Mammary epithelial cell (primary cell): ENCODE data around the gene GALNT13.

Experiments
- CTCF ChIP-seq, 2 donors: IDR thresholded peaks in 1 of 2; conservative IDR thresholded peaks in 1 of 2; 2 replicates each; pipeline ENCODE4 v1.5.1; 2011 to 2012; ENCODE audit warnings: inconsistent platforms in 2 of 2, low read length in 2 of 2, mild to moderate bottlenecking in 2 of 2, control low read depth in 1 of 2, low read depth in 1 of 2; ENCODE audit not compliant: insufficient read depth in 1 of 2; ENCODE audit errors: extremely low read depth in 1 of 2
- EZH2 ChIP-seq: IDR thresholded peaks from 2 replicates; pipeline ENCODE4 v1.6.1; 2012; ENCODE audit warnings: low read length, inconsistent platforms, borderline replicate concordance

- TF ChIP-seq CTCF (conservative IDR thresholded peaks at IDR 0.05 in 1 of 2, IDR thresholded peaks at IDR 0.05 in 1 of 2; ENCODE audit: extremely low read depth in 1 of 2, insufficient read depth in 1 of 2, low read depth in 1 of 2, low read length in 2 of 2) (no peak), EZH2 (no peak)
Measured at GRCh38 chr2:154158101-154158500, 286.4 kb downstream of the GALNT13 start.
